Measurements from ENCODE around the gene CCDC9B.

CCDC9B gene

DNA sequence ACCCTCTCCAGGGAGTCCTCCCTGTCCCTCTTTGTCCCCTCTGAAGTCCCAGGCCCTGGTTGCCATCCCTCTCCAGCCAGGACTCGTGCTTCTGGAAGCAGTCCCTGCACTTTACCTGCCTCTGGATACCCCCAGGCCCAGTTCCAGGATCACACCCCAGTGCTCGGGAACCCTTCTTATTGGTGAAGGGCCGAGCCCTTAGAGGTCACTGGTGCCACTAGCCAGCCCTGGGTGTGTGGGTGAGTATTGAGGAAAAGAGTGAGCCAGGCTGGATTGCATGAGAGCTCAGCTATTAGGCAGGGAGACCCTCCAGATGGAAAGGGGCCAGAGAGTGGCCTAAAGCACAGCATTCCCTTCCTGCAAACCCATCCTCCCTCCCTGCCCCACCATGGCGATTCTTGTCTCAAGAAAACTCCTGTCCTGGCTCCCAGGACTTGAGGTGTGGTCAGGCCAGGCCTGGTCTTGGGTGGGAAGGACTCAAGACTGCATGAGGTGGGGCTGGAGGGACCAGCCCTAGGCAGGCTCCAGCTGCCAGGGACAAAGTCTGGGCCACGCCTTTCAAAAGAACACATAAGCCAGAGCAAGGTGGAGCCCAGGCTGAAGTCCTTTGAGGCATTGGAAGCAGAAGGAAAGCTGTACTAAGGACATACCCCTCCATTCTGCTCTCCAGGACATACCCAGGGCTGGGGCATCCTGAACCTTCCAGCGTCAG, 5.3 kb upstream of the CCDC9B start:
- no peak for DNase-seq (ENCODE audit: low read depth in 2 of 2)

DNA sequence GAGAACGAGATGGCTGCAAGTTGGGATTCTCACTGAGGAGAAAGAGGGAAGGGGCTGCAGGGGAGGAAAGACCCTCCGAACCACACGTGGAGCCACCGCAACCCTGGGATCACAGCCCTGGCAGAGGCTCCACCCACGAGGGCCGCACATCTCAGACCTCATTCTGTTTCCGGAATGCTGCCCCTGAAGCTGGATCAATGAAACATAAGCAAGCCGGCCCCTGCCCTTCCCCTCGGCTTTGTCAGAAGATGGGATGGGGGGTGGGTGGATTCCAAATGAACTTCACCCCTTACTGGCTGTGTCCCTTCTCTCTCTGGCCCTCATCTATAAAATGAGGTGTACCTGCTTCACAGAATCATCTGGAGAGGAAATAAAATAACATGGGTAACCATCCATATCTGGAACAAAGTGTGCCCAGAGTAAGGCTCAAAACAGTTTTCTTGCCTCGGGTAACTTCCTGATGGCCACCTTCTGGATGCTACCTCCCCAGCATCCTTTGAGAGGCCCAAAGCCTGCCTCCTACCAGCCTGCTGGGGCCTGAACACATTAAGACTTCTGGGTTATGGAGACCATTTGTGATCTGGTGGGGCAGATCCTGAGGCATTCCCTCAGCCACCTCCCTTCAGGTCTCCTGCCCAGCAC, 4.6 kb upstream of the CCDC9B start:
- DNase-seq (ENCODE audit: low read depth in 2 of 2): no peak

GRCh38 chr15:40344631-40345120, 3.9 kb upstream of the CCDC9B start:
- peak in 1 of 2 donors; percentile 41 for DNase-seq (ENCODE audit: low read depth in 2 of 2)

DNA sequence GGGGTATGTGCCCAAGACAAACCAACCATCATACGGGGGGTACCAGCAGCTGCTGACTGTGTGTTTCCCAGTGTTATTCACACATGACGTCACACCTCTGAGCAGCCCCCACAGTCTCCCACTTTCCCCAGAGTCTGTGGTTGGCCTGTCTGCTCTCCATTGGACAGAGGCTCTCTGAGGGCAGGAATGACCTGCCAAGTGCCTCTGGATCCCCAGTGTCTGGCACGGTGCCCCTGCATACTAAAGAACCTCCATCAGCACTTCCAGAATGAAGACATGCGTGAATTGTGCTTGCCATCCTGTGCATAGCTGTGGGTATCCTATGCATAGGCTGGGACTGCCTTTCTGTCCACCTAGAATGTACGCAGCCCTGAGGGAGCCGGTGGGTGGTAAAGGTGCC, 3.5 kb upstream of the CCDC9B start:
- no peak for DNase-seq (ENCODE audit: low read depth in 2 of 2)

DNA sequence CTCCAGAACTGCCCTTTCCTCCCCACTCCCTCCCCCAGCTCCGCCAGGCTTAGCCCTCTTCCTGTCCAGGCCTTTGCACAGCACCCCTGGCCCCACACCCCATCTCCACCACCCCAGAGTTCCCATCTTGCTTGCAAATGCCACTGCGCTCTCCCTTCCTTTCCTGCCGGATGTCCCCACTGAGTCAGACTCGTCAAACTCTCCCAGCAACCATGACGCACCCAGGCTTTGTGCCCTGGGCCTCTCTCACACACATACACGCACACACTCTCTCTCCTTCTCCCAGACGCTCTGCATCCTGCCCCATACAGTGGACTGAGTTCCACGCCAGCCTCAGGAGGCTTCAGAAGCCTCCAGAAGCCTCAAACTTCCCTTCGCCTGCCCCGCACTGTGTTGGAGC, 2.8 kb upstream of the CCDC9B start:
- no peak for DNase-seq (ENCODE audit: low read depth in 2 of 2)

GRCh38 chr15:40342416-40343320, 1.9 kb upstream of the CCDC9B start:
- DNase-seq (ENCODE audit: low read depth in 2 of 2): no peak

GRCh38 chr15:40340038-40340739, 550 bp downstream of the CCDC9B start:
- DNase-seq (ENCODE audit: low read depth in 2 of 2): no peak

GRCh38 chr15:40339621-40339945, 1.2 kb downstream of the CCDC9B start:
- no peak for DNase-seq (ENCODE audit: low read depth in 2 of 2)

DNA sequence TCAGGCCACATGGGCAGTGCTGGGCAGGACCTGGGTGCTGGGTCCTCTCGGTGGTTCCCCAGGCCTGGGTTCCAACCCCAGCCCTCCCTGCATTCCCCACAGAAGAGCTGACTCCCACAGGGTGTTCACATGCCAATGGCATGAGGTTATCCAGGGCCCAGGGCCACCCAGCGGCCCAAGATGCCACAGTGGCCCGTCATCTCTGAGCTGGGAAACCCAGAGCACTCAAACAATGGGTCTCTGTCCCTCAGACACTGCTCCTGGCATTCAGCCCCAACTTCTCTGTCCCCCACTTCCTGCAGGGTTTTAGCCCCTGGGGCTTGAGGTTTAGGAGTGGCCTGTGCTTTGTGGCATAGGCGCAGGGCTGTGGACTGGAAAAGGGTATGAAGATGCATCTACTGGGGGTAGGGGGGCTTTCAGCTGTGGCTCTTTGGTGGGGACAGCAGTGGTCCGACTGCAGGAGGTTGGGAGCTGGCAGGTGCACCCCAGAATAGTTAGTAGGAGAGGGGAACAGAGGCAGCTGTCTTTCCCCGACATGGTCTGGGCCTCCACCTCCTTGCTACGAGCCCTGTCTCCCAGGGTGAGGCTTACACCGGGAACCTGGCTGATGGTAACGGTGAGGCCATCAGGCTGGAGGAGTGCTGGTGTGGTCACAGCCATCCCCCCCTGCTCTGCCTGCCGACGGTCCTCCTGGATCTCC, 1.7 kb downstream of the CCDC9B start:
- no peak for DNase-seq (ENCODE audit: low read depth in 2 of 2)

- peak; percentile 44 to 53 for DNase-seq (ENCODE audit: low read depth in 2 of 2)
Measured at GRCh38 chr15:40338041-40338657, 2.6 kb downstream of the CCDC9B start.

GRCh38 chr15:40337597-40337996, 3.1 kb downstream of the CCDC9B start:
- DNase-seq (ENCODE audit: low read depth in 2 of 2): no peak

DNA sequence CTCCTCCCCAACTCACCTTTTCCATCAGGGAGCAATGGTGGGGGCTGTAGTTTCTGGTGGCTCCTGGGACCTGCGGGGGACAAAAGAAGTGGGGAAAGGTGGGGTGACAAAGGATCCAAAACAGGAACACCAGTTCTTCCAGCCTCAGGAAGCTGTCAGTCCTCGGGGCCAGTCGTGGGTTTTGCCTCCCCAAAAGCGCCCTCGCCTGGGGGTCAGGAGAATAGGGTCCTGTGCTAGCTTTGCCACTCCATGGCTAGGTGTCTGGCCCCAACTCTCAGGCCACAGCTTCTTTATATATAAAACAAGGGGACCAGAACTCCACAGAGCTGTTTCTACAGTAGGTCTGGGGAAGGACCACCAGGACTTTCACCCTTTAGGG, 4.0 kb downstream of the CCDC9B start:
- DNase-seq (ENCODE audit: low read depth in 2 of 2): no peak

DNA sequence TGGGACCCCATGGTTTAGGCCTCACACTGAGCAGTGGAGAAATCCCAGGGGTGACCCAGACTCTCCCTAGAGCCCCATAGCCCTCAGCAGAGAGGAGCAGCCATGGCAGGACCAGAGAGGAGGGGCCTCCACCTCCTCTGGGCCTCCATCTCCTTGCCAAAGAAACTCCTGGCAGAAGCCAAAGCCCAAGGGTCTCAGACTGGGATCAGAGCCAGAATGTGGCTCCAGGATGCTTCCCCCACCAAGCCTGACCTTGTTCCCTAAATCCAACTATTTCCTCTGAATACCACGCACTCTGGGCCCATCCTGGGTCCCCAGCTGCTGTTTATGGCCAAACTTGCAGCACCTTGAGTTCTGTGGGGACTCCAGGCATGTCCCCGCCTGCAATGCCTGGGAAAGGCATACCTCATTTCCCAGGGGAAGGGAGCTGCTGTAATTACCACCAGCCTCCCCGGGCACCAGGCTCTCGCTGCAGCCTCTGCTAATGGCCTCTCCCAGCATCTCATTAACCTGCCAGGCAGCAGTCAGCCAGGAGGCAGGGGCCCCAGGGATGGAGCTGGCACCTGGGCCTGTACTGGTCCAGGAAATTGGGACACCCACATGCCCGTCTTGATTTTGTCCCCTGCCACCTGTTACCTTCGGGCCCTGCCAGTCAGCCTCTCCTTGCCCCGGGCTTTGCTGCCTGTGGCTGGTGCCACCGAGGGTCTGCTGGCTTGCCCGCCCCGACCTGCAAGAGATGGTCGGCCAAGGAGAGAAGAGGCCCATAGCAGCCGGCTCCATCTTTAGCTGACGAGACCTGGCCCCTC, 4.6 kb downstream of the CCDC9B start:
- no peak for DNase-seq (ENCODE audit: low read depth in 2 of 2)

DNA sequence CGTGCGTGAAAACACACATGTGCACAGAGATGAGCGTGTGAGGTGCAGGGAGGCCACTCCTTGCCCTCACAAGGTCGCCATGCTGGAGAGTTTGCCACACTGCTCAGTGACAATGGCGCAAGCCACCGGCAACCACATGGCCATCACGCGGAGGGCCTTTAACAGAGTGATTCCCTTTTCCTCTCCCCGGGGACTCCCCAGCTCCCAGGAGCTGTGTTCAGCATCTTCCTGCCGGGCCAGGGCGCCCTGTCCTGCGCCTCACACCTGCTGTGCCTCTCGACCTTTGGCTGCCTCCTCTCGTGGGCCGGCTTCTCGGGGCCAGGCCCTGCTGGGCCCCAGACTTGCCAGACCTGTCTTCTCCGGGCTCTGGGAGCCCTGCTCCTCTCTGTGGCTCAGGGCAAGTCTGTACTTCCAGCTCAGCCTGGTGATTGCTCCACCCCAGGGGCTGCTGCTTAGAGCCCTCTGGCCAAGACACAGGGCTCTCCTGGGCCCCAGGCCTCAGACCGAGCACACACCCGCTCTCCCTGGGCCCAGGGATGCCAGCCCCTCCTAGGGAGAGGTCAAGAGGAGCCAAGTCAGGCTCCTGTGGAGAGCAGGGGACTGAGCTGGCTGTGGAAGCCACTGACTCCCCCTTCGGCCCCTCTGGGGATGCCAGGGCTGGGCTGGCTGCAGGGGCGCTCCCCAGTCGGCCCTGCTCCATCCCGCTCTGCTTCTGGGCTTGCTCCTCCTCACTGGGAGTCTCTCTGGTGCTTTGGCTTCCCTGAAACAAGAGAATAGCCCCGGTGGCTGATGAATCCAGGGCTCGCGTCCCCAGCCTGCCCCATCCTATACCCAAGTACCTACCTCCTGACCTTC, 5.6 kb downstream of the CCDC9B start:
- DNase-seq (ENCODE audit: low read depth in 2 of 2): no peak

DNA sequence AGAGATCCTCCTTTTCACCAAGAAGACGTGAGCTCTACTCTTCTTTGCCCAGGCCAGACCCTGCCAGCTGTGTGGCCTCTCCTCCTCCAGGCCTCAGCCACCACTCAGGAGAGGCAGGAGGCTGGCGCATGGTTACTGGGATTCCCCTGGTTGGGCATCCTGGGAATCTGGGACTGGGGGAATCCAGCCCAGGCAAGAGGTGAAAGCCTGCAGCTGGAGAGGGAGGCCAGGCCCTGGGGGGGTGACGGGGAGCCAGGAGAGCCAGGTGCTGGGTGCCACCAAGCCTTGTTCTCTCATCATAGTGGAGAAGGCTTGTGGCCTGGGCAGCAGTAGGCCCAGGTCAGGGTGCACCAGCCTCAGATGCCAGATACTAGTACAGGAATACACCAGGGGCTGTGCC, 6.2 kb downstream of the CCDC9B start:
- DNase-seq (ENCODE audit: low read depth in 2 of 2): no peak

DNA sequence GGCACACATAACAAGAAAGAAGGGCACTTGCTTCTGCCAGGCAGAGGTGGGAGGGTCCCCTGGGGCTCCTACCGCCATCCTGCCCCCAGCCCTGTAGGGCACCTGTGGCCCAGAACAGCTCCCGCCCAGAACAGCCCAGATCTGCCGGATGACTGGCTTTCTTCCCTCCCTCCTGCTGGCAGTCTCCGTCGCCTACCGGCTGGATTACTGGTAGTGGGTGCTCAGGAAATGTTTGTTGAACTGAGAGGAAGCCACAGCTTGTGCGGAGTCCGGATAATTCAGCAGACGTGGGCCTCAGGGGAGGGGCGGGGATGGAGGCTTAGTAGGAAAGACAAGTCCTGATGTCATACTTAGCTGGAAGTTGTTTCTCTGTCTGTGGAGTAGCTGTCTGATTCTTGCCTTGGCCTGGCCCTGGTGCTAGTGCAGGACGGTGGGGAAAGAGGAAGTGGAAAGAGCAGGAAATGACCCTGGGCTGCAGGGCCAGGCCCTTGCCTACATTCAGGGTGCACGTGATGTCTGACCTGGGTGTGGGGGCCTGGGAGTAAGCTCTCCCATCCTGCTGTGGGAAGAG, 6.7 kb downstream of the CCDC9B start:
- no peak for DNase-seq (ENCODE audit: low read depth in 2 of 2)

GRCh38 chr15:40332113-40332781, 8.5 kb downstream of the CCDC9B start:
- no peak for DNase-seq (ENCODE audit: low read depth in 2 of 2)

GRCh38 chr15:40331637-40332036, 9.1 kb downstream of the CCDC9B start:
- no peak for DNase-seq (ENCODE audit: low read depth in 2 of 2)
